Kasumi-1 (cell line): ENCODE measurements around the gene PLXDC2.

Experiments used
- DNase-seq, 2 experiments: peaks; one replicate each; lab custom pipeline; 2025; lab: John Stamatoyannopoulos, UW

Gene PLXDC2

DNA sequence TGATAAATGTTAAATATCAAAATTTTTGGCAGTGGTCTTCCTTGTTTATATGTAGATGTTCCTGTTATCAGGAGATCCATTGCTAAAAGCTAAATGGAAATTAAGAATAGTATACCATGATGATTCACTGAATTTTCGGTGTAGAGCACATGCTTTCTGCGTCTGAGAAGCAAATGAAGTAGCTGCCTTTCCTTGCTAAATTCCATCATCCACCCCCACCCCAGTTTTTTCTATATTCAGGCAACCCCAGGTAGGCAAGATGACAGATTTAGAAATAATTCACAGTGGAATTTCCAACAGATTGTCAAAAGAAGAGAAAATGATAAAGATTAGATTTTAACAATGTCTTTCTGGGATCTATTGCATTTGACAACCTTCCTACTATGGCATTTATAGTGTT lies 231.9 kb downstream of the PLXDC2 start:
- DNase-seq: no peak

GRCh38 chr10:20058135-20058534 lies 241.9 kb downstream of the PLXDC2 start:
- DNase-seq: no peak

GRCh38 chr10:20059084-20059835 lies 243.0 kb downstream of the PLXDC2 start:
- DNase-seq: no peak

GRCh38 chr10:20065814-20066213 lies 249.6 kb downstream of the PLXDC2 start:
- no peak for DNase-seq

DNA sequence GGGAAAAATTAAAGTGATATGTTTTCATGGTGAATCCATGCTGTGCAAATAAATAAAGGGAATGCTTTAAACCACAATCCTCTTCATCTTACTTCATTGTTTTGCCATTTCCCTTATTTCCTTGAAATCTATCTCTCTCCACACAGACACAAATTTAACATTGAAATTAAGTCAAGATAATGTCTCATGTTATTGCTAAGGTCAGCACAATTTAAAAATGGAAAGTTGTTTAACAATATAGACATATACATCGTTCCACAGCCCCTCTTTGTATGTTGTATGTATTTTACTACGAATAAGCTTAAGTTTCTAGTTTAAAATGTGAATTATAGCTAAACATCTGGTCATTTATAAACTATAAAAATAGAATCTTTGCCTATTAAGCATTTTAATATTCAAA lies 256.9 kb downstream of the PLXDC2 start:
- no peak for DNase-seq

DNA sequence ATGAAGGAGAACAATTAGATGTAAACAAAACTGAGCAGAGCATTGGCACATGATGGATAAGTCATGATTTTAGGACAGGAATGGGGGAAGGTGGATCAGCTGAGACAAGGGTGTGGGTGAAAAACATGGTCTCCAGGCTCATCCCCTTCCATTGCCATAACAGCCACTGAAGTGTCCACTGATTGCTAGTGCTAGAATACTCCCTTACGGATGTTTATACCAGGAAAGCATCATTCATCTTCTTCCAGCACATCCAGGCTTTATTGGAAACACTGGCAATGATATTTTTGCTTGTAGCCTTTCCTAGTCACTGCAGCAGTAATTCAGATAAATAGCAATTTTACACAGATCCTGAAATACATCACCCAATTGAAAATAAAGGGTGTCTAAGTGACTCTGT lies 259.5 kb downstream of the PLXDC2 start:
- DNase-seq: no peak

DNA sequence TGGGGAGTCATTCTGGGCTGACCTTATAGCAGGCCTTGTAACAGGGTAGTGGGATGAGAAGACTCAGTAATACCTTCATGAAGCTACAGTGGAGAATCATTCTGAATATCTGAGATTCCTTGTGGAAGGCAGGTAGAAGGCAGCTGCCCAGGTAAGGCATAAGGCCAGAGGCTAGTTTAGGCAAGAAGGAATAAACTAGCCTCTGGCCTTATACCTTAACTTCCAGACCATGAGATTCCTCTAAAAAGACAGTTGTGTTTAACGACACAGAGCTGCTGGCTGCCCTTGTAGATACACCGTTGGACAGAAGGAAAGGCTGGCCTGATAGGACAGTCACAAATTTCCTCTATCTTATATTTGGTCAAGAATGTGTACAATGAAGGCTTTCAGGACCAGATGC lies 268.2 kb downstream of the PLXDC2 start:
- no peak for DNase-seq

- no peak for DNase-seq
Observed at GRCh38 chr10:20085115-20085514, 268.9 kb downstream of the PLXDC2 start.

GRCh38 chr10:20087353-20087752 lies 271.1 kb downstream of the PLXDC2 start:
- DNase-seq: no peak

GRCh38 chr10:20088061-20088701 lies 271.9 kb downstream of the PLXDC2 start:
- DNase-seq: no peak

DNA sequence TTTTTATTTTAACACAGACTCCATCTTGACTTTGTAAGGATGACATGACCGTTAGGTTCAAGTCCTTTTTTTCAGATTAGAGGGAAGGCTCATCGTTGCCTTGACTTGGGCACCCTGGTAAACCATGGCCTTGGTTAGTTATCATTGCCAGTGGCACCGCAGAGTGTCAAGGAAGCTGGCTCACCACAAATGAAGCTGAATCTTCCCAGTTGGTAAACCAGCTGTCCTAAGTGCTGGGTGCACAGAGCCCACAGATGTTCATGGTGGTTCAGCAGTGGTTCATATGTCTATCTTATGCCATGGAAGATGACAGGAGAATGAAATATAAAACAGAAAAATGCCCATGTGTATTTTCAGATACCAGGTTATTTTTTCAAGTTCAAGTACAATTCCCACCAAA lies 273.6 kb downstream of the PLXDC2 start:
- DNase-seq: no peak

- DNase-seq: no peak
Observed at GRCh38 chr10:20090831-20091230, 274.6 kb downstream of the PLXDC2 start.

- DNase-seq: no peak
Observed at GRCh38 chr10:20091698-20092097, 275.5 kb downstream of the PLXDC2 start.

- no peak for DNase-seq
Observed at GRCh38 chr10:20093600-20093999, 277.4 kb downstream of the PLXDC2 start.

DNA sequence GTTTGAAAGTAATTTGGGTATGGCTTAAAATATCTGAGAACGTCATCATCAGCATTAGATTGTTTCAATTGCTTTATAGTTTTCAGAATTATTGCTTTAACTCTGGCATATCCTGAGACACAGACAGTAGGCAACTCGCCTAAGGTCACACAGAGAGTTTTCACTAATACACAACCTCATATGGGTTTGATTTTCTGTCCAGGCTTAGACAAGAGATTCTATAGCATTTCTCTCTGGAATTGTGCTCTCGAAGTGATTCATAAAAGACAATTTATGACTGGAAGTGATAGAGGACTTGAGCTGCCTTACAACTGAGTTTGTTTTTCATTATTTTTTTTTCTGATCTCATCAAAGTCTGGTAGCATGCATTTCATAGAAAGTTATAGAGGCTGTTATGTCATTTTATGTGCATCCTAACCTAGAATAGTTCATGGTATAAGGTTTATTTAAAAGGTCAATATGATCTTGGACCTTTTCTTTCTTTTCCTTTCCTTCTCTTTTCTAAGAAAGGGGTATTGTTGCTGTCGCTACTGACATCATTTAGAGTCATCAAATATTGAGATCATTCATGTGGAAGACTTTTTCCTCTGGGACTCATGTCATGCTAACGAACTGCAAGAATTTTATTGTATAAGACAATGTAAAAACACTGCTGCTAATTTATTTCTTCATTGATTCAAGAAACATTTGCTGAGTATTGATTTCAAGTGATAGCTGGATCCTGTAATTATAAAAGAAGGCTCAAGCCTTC lies 278.2 kb downstream of the PLXDC2 start:
- no peak for DNase-seq

DNA sequence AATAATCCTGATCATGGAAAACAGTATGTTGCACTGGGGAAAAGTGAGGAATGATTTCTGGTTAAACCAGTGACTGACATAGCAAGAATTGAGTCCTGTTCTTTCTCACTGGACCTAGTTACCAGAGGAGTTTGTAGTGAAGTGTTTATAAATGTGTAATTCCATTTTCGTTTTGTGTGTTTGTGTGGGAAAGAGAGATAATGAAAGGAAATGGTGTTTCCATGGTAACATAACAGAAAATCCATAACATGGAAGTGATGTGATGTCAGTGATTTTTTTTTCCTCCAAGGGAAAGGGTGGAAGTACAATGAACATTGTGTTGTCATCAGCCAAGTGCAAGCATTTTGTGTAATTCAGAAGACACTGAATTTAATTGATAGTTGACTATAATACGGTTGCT lies 283.9 kb downstream of the PLXDC2 start:
- DNase-seq: no peak

DNA sequence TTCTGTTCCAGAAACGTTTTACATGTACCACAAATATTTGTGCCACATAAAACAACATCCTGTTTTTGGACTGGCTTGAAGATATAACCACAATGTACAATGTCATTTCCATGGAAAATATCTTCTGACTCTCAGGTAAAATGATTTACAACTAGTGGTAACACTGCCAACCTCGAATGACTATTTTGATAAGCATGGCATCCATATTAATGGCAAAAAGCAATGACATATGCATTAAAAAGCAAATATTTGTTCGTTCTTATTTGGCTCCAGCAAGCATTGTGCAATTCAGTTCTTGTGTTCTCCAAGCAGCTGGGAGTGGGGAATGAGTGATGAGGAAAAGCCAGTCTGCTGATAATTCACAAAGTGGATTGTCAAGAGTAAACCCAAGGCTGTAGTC lies 289.0 kb downstream of the PLXDC2 start:
- no peak for DNase-seq

DNA sequence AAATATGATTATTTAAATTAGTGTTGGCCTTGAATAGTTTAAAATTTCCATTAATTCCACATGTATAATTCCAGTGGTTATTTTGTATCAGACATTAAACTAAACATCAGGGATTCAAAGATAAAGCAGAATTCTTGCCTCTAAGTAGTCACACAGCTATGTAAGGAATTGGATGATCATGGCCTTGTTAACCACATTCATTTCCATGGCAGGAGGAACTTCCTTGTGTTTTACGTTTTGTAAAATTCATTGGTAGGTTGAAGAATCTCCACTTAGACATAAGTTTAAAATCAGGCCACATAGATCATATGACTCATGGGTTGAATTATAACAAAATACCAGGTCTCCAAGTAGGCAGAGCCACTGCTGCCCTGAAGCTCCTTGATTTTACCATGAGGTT lies 289.7 kb downstream of the PLXDC2 start:
- DNase-seq: no peak

DNA sequence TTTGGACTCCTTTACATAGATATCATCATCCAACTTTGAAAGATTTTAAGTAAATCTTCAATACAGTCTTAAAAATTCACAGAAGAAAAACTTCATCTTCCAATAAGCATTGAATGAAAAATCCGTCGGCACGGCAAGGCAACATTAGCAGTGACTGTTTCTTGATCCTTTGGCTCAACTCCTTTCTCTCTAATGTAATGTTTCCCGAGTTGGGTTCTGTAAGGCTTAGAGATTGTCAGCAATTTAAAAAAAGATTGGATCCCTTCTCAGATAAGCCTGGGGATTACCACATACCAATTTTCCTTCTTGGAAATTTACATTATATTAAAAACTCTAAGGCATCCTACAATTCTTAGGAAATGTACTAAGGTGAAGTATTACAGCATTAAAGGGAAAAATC lies 291.8 kb downstream of the PLXDC2 start:
- no peak for DNase-seq

DNA sequence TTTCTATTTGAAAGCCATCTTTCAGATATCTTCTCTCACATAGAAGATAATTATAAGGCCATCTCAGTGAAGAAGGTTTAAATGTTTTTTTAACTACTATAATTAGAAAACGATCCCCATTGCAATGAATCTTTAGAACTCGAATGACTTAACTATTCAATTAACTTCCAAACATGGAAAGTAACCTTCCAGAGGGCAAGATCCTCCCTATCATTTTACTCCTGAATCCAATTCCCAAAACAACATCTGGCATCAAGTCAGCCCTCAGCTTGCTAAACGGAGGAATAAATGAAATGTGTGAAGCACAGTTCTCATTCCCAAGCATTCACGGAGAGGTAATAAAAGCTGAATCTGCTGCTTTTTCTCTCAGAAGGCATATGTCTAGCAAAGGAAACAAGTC lies 293.4 kb downstream of the PLXDC2 start:
- DNase-seq: no peak

- DNase-seq: no peak
Observed at GRCh38 chr10:20110125-20111100, 294.2 kb downstream of the PLXDC2 start.

DNA sequence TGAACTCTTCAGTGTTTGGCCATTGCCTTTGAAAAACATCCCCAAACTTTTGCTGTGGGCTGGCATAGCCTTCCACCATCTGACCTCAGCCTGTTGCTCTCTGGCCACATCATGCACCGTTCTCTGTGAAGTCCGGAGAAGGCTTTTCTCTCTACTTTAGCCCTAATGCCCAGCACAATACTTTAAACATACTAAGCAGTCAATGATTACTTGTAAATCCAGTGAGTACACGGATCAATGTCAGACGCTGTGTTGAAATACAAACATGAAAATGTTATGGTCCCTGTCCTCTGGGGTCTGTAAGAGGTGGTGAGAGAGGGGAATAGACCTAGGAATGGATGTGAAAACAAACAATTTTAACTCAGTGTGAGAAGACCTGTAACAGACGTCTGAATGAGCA lies 297.9 kb downstream of the PLXDC2 start:
- DNase-seq: no peak
